GM19452 (cell line): ENCODE data around the gene ATL3.
"Not testable (repeated sequence)": the region's sequence is repeated elsewhere in the genome, so short reads cannot be mapped to it uniquely, and the experiment has no call there.

ENCODE experiments used
- ATAC-seq: cut with Tn5 transposase; IDR thresholded peaks from one replicate; pipeline ENCODE4 v1.9.1; 2021; ENCODE audit not compliant: unreplicated experiment

Gene ATL3

DNA sequence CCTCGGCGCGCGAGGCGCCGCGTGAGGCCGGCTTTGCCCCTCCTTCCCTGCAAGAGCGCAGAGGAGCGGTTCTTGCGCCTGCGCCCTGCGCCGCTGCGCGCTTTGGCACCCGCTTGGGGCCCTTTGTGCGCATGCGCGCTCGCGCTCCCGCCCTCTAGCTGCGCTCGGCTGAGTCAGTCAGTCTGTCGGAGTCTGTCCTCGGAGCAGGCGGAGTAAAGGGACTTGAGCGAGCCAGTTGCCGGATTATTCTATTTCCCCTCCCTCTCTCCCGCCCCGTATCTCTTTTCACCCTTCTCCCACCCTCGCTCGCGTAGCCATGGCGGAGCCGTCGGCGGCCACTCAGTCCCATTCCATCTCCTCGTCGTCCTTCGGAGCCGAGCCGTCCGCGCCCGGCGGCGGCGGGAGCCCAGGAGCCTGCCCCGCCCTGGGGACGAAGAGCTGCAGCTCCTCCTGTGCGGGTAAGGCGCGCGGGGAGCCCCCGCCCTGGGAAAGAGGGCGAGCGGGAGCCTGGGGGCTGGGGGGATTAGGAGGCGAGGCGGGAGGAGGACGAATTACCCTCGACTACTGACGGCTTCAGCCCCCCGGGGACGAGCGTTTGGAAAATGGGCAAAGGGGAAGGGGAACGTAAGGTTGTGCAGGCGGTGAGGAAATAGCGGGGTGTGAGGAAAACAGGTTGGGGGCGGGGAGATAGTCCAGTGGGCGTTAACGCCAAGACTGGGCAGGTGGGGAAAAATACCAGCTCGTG lies 10.3 kb upstream of the ATL3 start, which contains the start of gene RTN3:
Gene RTN3, plus strand, starts transcription at position 180 of the 745 bp plus-strand sequence. Its CDS starts 137 bp downstream, at position 317.
- peak; percentile 89 for ATAC-seq

- ATAC-seq = no peak
Measured at GRCh38 chr11:63680834-63681320, 9.7 kb upstream of the ATL3 start.

GRCh38 chr11:63673579-63673978 lies 2.4 kb upstream of the ATL3 start:
- ATAC-seq = no peak

- no peak for ATAC-seq
Measured at GRCh38 chr11:63672936-63673539, 1.9 kb upstream of the ATL3 start.

GRCh38 chr11:63672156-63672463 lies 934 bp upstream of the ATL3 start:
- ATAC-seq = no peak

DNA sequence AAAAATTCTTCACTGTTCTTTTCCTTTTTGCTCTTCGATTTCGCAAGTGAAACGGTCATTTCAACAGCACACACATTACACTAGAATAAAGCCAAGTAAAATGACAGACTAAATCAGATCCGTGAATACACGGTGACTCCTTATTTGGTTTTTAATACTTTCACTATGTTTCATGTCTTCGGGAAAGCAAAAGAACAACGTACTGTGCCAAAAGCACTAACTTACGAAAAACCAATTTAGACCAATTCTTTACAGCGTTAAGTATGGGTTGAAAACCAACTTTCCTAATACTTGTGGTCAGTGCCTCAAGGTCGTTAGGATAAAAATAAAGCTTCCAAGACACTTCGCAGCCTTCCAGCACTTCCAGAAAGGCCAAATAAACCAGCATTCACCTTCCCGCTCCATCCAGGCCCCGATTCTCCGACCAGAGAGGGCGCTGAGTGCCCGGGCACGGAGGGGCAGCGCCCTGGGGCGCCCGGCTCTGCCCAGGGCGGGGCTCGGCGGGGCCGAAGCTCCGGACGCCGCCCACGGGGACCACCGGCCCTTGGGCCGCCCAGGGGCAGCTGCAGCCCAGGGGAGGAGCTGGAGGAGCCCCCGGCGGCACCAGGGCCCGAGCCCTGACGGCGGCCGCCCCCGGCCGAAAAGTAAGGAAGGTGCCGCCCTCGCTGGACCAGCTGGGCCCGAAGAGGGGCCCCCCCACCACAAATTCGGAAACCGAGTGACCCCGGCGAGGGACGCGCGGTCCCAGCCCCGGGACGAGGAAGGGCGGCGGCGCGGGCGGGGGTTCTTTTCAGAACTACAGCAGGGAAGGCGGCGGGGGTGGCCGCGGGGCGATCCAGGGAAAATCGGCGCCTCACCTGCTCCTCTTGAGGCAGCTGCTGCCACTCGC lies 499 bp downstream of the ATL3 start:
- peak; percentile 30 for ATAC-seq

DNA sequence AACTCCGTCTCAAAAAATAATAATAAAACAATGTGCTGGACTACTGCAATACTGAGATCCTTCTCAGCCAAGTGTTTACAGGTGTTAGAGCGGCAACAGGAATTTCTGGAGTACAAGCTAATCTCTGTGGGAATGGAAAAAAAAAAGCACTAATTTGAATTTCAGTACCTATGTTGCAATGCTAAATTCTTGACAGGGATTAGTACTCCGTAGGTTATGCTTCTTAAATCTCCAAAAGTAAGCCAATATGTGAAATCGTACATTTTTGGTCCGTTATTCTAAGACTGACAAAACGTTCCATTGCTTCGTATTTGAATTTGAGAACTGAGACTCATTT lies 1.1 kb downstream of the ATL3 start:
- ATAC-seq = no peak

- no peak for ATAC-seq
Measured at GRCh38 chr11:63667995-63668795, 3.0 kb downstream of the ATL3 start.

DNA sequence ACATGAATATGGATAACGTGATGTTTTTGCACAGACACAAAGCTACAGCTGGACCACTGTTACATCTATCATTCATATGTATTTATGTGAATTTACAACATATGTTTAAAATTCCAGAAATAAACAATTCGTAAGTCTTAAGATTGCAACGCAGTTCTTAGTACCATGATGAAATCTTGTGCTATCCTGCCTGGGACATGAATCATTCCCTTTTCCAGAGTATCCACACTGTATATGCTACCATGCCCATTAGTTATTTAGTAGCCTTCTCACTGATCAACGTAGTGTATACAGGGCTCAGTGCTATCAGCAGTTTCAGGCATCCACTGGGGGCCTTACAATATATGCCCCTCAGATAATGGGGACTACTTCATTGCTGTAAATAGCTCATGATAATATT lies 4.3 kb downstream of the ATL3 start:
- no peak for ATAC-seq

GRCh38 chr11:63663809-63664208 lies 7.4 kb downstream of the ATL3 start:
- ATAC-seq = no peak

DNA sequence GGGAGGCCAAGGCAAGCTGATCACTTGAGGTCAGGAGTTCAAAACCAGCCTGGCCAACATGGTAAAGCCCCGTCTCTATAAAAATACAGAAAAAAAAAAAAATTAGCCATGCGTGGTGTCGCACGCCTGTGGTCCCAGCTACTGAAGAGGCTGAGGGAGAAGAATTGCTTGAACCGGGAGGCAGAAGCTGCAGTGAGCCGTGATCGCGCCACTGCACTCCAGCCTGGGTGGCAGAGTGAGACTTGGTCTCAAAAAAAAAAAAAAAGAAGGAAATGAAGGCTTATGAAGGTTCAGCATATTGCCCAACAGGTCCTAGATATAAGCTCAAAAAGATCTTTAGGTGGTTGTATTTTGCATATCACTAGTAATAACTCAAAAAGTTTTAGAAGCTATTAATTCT lies 10.2 kb downstream of the ATL3 start:
- ATAC-seq = no peak

DNA sequence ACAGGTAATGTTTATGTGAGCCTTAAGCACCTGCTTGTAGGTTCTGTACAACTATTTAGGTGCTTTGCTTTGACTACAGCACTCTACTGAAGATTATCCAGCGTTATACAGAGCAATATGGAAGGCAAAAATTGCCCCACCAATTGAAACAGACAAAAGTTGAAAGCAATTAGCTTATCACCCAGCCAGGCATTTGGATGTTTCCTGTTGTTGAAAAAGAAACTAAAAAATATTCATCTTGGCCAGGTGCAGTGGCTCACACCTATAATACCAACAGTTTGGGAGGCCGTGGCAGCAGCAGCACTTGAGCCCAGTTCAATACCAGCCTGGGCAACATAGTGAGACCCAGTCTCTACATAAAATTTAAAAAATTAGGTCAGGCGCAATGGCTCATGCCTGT lies 18.5 kb downstream of the ATL3 start:
- no peak for ATAC-seq

DNA sequence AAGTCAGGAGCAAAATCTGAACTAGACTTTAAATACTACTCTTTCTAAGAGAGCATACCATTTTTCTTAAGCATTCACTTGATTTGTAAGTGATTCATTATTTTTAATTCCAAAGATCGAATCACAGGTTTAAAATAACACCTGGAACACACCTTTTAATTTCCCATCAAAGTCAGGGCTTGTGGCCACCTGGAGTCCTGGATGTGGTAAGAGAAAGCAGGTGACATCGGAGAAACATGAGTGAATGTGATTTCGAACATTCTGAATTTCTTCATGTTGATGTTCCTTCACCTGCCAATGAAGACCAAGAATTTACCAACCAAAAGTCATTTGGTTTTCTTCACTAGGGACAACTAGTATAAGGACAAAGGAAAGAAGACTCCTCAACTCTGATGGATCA lies 28.0 kb downstream of the ATL3 start:
- no peak for ATAC-seq

GRCh38 chr11:63641727-63642126 lies 29.4 kb downstream of the ATL3 start:
- ATAC-seq = no peak

- ATAC-seq = no peak
Measured at GRCh38 chr11:63639199-63639832, 31.9 kb downstream of the ATL3 start.

DNA sequence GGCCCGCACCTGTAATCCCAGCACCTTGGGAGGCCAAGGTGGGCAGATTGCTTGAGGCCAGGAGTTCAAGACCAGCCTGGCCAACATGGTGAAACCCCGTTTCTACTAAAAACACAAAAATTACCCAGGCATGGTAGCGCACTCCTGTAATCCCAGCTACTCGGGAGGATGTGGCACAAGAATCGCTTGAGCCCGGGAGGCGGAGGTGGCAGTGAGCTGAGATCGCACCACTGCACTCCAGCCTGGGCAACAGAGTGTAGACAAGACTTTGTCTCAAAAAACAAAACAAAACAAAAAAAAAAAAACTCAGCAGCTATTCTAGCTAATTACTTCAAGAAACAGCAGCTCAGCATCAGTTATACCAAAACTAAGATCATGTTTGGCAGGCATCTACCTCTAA lies 32.7 kb downstream of the ATL3 start:
- ATAC-seq = not testable (repeated sequence)

DNA sequence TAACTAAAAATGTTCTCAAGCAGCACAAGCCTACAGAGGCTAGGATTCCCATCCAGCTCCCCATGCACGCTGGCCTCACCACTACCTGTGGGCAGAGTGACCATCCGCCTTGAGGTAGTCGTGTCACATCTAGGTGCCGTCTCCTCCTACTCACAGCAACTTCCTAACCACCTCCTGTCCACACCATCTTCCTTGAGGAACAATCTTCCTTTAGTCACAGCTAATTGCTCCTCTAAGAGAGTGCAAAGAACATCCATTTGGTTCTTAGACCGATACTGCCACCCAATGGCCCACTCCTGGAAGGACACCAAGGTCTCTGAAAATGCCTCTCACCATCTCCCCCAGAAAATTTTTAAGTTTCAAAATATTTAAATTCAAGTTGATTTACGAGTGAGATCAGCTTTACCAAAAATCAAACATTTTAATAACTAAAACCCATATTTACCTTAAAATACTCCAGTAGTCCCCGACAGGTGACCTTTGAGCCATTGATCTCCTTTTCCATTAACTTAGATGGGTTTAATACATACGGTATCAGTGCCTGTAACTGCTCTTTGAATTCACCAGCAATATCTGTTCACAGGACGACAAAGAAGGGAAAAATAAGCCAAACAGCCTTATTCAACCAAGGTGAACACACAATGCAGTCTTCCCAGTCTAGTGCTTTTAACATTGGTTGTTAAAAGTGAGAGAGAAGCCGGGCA lies 35.3 kb downstream of the ATL3 start:
- ATAC-seq = no peak

DNA sequence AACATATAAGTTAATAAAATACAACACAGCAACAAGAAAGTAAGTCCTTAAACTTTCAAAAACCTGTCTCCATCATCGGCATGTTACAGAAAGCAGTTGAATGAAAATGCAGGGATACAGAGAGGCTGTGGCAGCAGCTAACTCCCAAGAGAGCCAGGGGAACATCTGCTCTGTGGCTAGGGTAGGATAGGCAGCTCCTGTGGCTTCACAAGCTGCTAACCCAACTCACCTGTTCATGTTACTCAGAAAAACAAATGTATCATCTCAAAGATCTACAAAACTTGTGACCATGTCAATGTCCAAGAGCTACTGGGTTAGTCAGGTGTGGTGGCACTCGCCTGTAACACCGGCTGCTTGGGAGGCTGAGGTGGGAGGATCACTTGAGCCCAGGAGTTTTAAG lies 41.8 kb downstream of the ATL3 start:
- ATAC-seq = no peak

DNA sequence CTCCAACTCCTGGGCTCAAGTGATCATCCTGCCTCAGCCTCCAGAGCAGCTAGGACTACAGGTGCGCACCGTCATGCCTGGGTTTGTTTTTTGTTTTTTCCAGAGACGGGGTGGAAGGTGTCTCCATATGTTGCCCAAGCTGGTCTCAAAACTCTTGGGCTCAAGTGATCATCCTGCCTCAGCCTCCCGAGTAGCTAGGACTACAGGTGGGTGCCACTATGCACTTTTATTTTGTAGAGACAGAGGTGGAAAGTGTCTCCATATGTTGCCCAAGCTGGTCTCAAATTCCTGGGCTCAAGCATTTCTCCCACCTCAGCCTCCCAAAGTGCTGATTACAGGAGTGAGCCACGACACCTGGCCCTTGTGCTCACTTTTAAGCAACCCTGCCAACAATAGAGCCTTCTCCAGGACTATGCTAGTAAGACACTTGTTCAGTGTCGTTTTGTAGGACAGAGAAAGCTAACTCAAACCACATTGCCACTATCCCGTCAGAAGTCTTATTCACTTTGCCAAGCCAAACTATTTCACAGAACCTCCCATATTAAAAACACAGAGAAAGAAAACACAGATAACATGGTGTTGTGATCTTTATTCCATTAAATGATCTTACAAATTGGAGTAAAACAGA lies 47.5 kb downstream of the ATL3 start:
- no peak for ATAC-seq

GRCh38 chr11:63622323-63622722 lies 48.9 kb downstream of the ATL3 start:
- ATAC-seq = no peak
